SKM-1 treated with dmso at 0.1 percent for 144 hours (cell line): ENCODE results near the gene DET1.

Experiments
- DNase-seq: peaks from one replicate; lab custom pipeline; 2025; ENCODE audit not compliant: unreplicated experiment; lab: John Stamatoyannopoulos, UW

Gene DET1

GRCh38 chr15:88467935-88468528 is 78.4 kb downstream of the DET1 start:
- DNase-seq: no peak

- DNase-seq: peak; percentile 89
These were observed 79.2 kb downstream of the DET1 start, which contains the start of the genes MRPL46 and MRPS11 for GRCh38 chr15:88467073-88467934. TSS of gene MRPL46 (minus strand) at chr15:88467388. CDS start at chr15:88467377, 11 bp downstream. TSS of gene MRPS11 (plus strand) at chr15:88467708. CDS start at chr15:88467718, 10 bp downstream.

GRCh38 chr15:88465633-88466224 is 80.8 kb downstream of the DET1 start:
- DNase-seq: peak; percentile 9

GRCh38 chr15:88463870-88464532 is 82.5 kb downstream of the DET1 start:
- DNase-seq: no peak
